Caco-2 (cell line): ENCODE measurements around the gene HOOK1. TPM values are rescaled to one million over a fixed set of nuclear protein-coding genes. Genes with fewer than 3 reads are reported as not detected.

Source experiments
- BruUV-seq: library from RNA; stranded (reverse); fragments of 400-500 nt; replicated peaks from 2 replicates; lab custom pipeline; 2021; lab: Mats Ljungman, UMichigan
- CTCF ChIA-PET: fragments of 300-600 bp; sonication (Branson Sonifier 250); formaldehyde crosslinking; loops from one replicate; lab custom pipeline; 2022; ENCODE audit warnings: antibody characterized with exemption; lab: Charles Lee
- POLR2A ChIA-PET: fragments of 300-600 bp; sonication (Branson Sonifier 250); formaldehyde crosslinking; loops from one replicate; lab custom pipeline; 2022; ENCODE audit warnings: antibody characterized with exemption; lab: Charles Lee
- DNase-seq, 2 experiments: peaks; one replicate each; pipeline versions ENCODE4 v3.0.0 to v3.0.0-alpha.2; 2020 to 2022
- H3K27me3 ChIP-seq: replicated peaks from 2 replicates; pipeline ENCODE4 v1.6.0; 2011; ENCODE audit warnings: low read length; ENCODE audit not compliant: control insufficient read depth, insufficient read depth
- H3K36me3 ChIP-seq: 2 replicates; pipeline ENCODE4 v1.5.1; 2011; ENCODE audit warnings: low read length; ENCODE audit not compliant: control insufficient read depth, insufficient read depth
- H3K4me1 ChIP-seq: fragments of 250-450 bp; sonication (Bioruptor Pico); 2 replicates; pipeline ENCODE4 v1.5.1; 2020; ENCODE audit warnings: mild to moderate bottlenecking
- H3K4me3 ChIP-seq: 2 replicates; pipeline ENCODE4 v1.5.1; 2011; ENCODE audit warnings: low read depth, mild to moderate bottlenecking, control low read depth, low read length
- H3K9me3 ChIP-seq: fragments of 250-450 bp; sonication (Bioruptor Pico); 2 replicates; pipeline ENCODE4 v1.5.1; 2020; ENCODE audit warnings: mild to moderate bottlenecking, moderate library complexity
- H3K27ac Mint-ChIP-seq: one replicate; pipeline ENCODE4 v1.8.0; 2022; ENCODE audit warnings: mixed read lengths; ENCODE audit not compliant: unreplicated experiment
- H3K27me3 Mint-ChIP-seq: one replicate; pipeline ENCODE4 v1.8.0; 2022; ENCODE audit warnings: mixed read lengths; ENCODE audit not compliant: insufficient read depth, unreplicated experiment
- H3K36me3 Mint-ChIP-seq: one replicate; pipeline ENCODE4 v1.8.0; 2022; ENCODE audit warnings: mild to moderate bottlenecking, mixed read lengths; ENCODE audit not compliant: insufficient read depth, unreplicated experiment
- H3K4me1 Mint-ChIP-seq: one replicate; pipeline ENCODE4 v1.8.0; 2022; ENCODE audit warnings: low read depth, mixed read lengths; ENCODE audit not compliant: unreplicated experiment
- H3K4me3 Mint-ChIP-seq: one replicate; pipeline ENCODE4 v1.8.0; 2022; ENCODE audit warnings: mild to moderate bottlenecking, moderate library complexity, mixed read lengths; ENCODE audit not compliant: unreplicated experiment
- H3K9me3 Mint-ChIP-seq: one replicate; pipeline ENCODE4 v1.8.0; 2022; ENCODE audit warnings: mixed read lengths; ENCODE audit not compliant: unreplicated experiment
- CTCF ChIP-seq, 2 experiments: fragments of 200-600 bp in 1 of 2; IDR thresholded peaks; 1 replicate in 1 of 2; 2 replicates in 1 of 2; pipeline versions ENCODE4 v1.5.1 to v1.8.0; 2011 to 2022; ENCODE audit warnings: antibody characterized with exemption in 1 of 2, control low read depth in 1 of 2, inconsistent platforms in 1 of 2, low read depth in 1 of 2, low read length in 1 of 2, mild to moderate bottlenecking in 1 of 2, moderate library complexity in 1 of 2; ENCODE audit not compliant: insufficient read depth in 1 of 2, severe bottlenecking in 1 of 2, unreplicated experiment in 1 of 2
- intact Hi-C: fragments of 100-400 bp; cut with micrococcal nuclease; formaldehyde crosslinking; loops from one replicate; pipeline ENCODE4 v1.10.0; 2022; ENCODE audit not compliant: unreplicated experiment
- total RNA-seq: library from RNA; stranded (reverse); gene quantifications from 2 replicates; pipeline ENCODE4 v1.2.3, GENCODE V29; 2022

HOOK1 gene
- total RNA-seq, 1 experiment from 2014 or later = 25.2 TPM

DNA sequence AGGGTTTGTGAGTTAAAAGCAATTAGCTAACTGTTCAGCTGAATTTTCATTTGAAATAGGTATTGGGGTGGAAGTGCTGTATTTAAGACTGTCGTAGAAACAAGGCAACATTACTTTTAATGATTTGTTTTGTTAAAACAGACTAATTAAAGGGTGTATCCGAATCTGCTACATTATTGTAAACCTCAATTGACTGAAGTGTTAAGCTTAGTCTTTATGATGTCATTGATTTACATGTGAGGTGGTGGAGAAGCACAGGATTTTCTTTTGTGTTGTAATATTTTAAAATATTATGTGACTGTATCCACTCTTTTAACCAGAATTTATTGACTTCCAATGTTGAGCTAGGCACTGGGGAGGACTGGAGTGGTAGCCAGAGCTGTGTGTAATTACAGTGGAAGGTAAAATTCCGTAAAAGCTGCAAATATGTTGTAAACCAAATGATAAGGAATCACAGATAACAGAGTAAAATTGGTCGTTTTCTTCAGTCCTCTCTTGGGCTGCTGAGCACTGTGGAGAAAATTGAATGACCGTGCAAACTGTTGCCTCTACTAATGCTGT, 1.6 kb downstream of the HOOK1 start:
- no peak overlapping the region for H3K4me3 Mint-ChIP-seq
- H3K27me3 Mint-ChIP-seq = no peaks in the 10 kb centered on the region
- H3K4me1 ChIP-seq = peaks cover 6% of the 10 kb centered on the region
- no peak overlapping the region for H3K27ac Mint-ChIP-seq
- no peaks in the 10 kb centered on the region for H3K9me3 Mint-ChIP-seq
- intact Hi-C loops = loop anchor here (2.0 kb wide), 1 partner anchor 76 kb away; no protein-coding TSS in a partner anchor
- H3K4me3 ChIP-seq = peak overlapping the region; percentile 83; the same call in 1 of the 2 replicates
- DNase-seq = no peak
- CTCF ChIA-PET = no interaction called here
- H3K27me3 ChIP-seq = no peaks in the 10 kb centered on the region
- POLR2A ChIA-PET = no interaction called here
- no peaks in the 10 kb centered on the region for H3K36me3 ChIP-seq
- H3K4me1 Mint-ChIP-seq = peaks cover 6% of the 10 kb centered on the region
- no peaks in the 10 kb centered on the region for H3K9me3 ChIP-seq
- no peak for TF ChIP-seq CTCF (IDR thresholded peaks at IDR 0.05; ENCODE audit: insufficient read depth in 1 of 2, low read depth in 1 of 2, low read length in 1 of 2, severe bottlenecking in 1 of 2, unreplicated experiment in 1 of 2)
- BruUV-seq = TSS peak; percentile 22
- H3K36me3 Mint-ChIP-seq = peaks cover 11% of the 10 kb centered on the region

DNA sequence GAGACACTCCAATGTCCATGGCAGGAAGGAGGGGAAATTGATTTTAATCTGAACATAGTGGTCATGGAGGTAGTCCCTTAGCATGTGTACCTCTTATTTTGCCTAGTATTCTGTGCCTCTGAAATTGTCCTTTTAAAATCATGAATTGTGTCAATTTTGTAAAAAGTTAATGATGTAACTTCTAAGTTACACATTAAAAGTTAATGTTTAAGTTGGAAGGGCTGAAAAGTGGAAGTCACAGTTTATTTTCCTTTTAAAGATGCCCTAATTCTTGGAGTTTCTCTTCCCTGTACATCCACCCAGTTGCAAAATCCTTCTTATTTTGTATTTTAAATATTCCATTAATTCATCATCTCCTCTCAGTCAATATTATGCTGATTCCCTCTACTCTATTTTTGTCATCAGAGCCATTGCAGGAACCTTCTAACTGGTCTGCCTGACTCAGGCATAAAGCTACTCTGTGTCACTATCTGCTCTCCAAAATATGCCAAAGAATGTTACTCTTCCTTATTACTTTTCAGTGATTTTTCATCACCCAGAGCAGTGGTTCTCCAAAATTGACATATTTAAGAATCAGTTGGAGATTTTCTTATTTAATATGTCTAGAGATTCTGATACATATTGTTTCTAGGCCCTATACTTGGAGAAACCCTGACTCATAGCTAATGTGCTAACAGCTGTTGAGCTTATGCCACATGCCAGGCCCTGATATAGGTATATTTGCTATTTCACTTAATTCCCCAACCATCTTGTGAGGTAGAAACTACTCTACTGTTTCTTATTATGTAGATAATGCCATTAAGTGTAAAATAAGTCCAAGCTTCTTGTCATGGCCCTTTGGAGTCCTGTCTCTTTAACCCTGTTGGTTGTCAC, 5.1 kb downstream of the HOOK1 start:
- intact Hi-C loops = no loop called here
- POLR2A ChIA-PET = no interaction called here
- Mint-ChIP-seq H3K9me3 (no peaks in the 10 kb centered on the region), H3K4me3 (no peak overlapping the region), H3K27ac (no peak overlapping the region), H3K4me1 (peaks cover 6% of the 10 kb centered on the region), H3K27me3 (no peaks in the 10 kb centered on the region), H3K36me3 (peaks cover 3% of the 10 kb centered on the region)
- DNase-seq = no peak
- no peak for TF ChIP-seq CTCF (IDR thresholded peaks at IDR 0.05; ENCODE audit: insufficient read depth in 1 of 2, low read depth in 1 of 2, low read length in 1 of 2, severe bottlenecking in 1 of 2, unreplicated experiment in 1 of 2)
- H3K4me1 ChIP-seq = peaks cover 6% of the 10 kb centered on the region
- BruUV-seq = no TSS peak
- no peaks in the 10 kb centered on the region for H3K9me3 ChIP-seq
- no peak overlapping the region for H3K4me3 ChIP-seq
- no peaks in the 10 kb centered on the region for H3K27me3 ChIP-seq
- CTCF ChIA-PET = no interaction called here
- no peaks in the 10 kb centered on the region for H3K36me3 ChIP-seq

DNA sequence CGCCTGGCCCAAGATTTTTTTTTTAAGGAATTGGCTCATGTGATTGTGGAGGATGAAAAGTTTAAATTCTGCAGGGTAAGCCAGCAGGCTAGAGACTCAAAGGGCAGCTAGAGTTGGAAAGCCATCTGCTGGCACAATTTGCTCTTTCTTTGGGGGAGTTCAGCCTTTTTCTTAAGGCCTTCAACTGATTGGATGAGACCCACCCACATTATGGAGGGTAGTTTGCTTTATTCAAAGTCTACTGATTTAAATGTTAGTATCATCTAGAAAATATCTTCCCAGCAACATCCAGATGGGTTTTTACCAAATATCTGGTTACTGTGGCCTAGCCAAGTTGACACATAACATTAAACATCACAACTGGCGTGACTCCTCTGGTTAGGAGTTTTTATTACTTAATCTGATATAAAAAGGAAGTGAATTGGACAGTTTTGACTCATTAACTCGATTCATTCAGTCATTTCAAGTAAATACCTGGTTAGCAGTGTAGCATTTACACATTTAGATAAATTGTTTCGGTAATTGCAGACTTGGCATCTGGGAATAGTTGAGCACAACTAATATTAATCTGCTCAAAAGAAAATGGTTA, 12.4 kb downstream of the HOOK1 start:
- ChIA-PET CTCF (no interaction called here), POLR2A (no interaction called here)
- no peak overlapping the region for H3K4me3 ChIP-seq
- intact Hi-C loops = no loop called here
- no peaks in the 10 kb centered on the region for H3K36me3 ChIP-seq
- H3K27me3 ChIP-seq = no peaks in the 10 kb centered on the region
- Mint-ChIP-seq H3K4me3 (no peak overlapping the region), H3K9me3 (no peaks in the 10 kb centered on the region), H3K27me3 (no peaks in the 10 kb centered on the region), H3K36me3 (no peaks in the 10 kb centered on the region), H3K4me1 (no peaks in the 10 kb centered on the region), H3K27ac (no peak overlapping the region)
- H3K9me3 ChIP-seq = no peaks in the 10 kb centered on the region
- no peak for DNase-seq
- no peaks in the 10 kb centered on the region for H3K4me1 ChIP-seq
- TF ChIP-seq CTCF (IDR thresholded peaks at IDR 0.05; ENCODE audit: insufficient read depth in 1 of 2, low read depth in 1 of 2, low read length in 1 of 2, severe bottlenecking in 1 of 2, unreplicated experiment in 1 of 2) = no peak
- BruUV-seq = no TSS peak
